Measurements from ENCODE around the gene GSK3B.

Gene GSK3B

GRCh38 chr3:119955972-119956371, 138.3 kb downstream of the GSK3B start:
- Histone ChIP-seq H3K9me3 (ENCODE audit: control extremely low read depth in 1 of 5, control insufficient read depth in 4 of 5, insufficient read depth in 2 of 5, low read depth in 1 of 5, low read length in 4 of 5) (no peaks in the 10 kb centered on the region), H3K36me3 (ENCODE audit: control insufficient read depth in 4 of 4, insufficient read depth in 4 of 4, low read length in 3 of 4) (no peaks in the 10 kb centered on the region), H3K27me3 (replicated peaks in 2 of 5; ENCODE audit: control insufficient read depth in 4 of 5, insufficient read depth in 5 of 5, low read length in 4 of 5) (no peaks in the 10 kb centered on the region), H3K4me3 (ENCODE audit: control insufficient read depth in 1 of 7, extremely low read depth in 1 of 7, insufficient read depth in 4 of 7, low read depth in 2 of 7, low read length in 6 of 7) (no peak overlapping the region), H3K27ac (ENCODE audit: insufficient read depth in 1 of 2, low read depth in 1 of 2, low read length in 2 of 2, poor library complexity in 1 of 2, severe bottlenecking in 2 of 2) (no peak overlapping the region), H3K4me1 (ENCODE audit: control extremely low read depth in 1 of 4, control insufficient read depth in 4 of 4, insufficient read depth in 4 of 4, low read length in 3 of 4) (no peaks in the 10 kb centered on the region)
- POLR2A ChIA-PET: no interaction called here
- no peak for DNase-seq
- 100% methylated on average over 3 of the region's 6 CpGs for WGBS (ENCODE audit: insufficient coverage)
- CTCF ChIA-PET: no interaction called here

- no peak for DNase-seq
- ChIA-PET CTCF (interaction anchor here (1.4 kb wide), 1 partner anchor 15 kb away, joined by 3 read pairs; no protein-coding TSS in a partner anchor), POLR2A (no interaction called here)
- no peak overlapping the region for H3K4me3 ChIP-seq (ENCODE audit: control insufficient read depth in 1 of 7, extremely low read depth in 1 of 7, insufficient read depth in 4 of 7, low read depth in 2 of 7, low read length in 6 of 7)
- no peaks in the 10 kb centered on the region for H3K9me3 ChIP-seq (ENCODE audit: control extremely low read depth in 1 of 5, control insufficient read depth in 4 of 5, insufficient read depth in 2 of 5, low read depth in 1 of 5, low read length in 4 of 5)
- peaks cover 0 to 2% (median under 1%) of the 10 kb centered on the region in 4 experiments for H3K36me3 ChIP-seq (ENCODE audit: control insufficient read depth in 4 of 4, insufficient read depth in 4 of 4, low read length in 3 of 4)
- WGBS (ENCODE audit: insufficient coverage): 100% methylated on average over 1 of the region's 3 CpGs
- H3K4me1 ChIP-seq (ENCODE audit: control extremely low read depth in 1 of 4, control insufficient read depth in 4 of 4, insufficient read depth in 4 of 4, low read length in 3 of 4): no peaks in the 10 kb centered on the region
- H3K27me3 ChIP-seq (replicated peaks in 2 of 5; ENCODE audit: control insufficient read depth in 4 of 5, insufficient read depth in 5 of 5, low read length in 4 of 5): no peaks in the 10 kb centered on the region
- no peak overlapping the region for H3K27ac ChIP-seq (ENCODE audit: insufficient read depth in 1 of 2, low read depth in 1 of 2, low read length in 2 of 2, poor library complexity in 1 of 2, severe bottlenecking in 2 of 2)
These were observed 143.5 kb downstream of the GSK3B start for GRCh38 chr3:119950666-119951325.

- Histone ChIP-seq H3K9me3 (ENCODE audit: control extremely low read depth in 1 of 5, control insufficient read depth in 4 of 5, insufficient read depth in 2 of 5, low read depth in 1 of 5, low read length in 4 of 5) (no peaks in the 10 kb centered on the region), H3K27me3 (replicated peaks in 2 of 5; ENCODE audit: control insufficient read depth in 4 of 5, insufficient read depth in 5 of 5, low read length in 4 of 5) (no peaks in the 10 kb centered on the region), H3K4me1 (ENCODE audit: control extremely low read depth in 1 of 4, control insufficient read depth in 4 of 4, insufficient read depth in 4 of 4, low read length in 3 of 4) (no peaks in the 10 kb centered on the region), H3K27ac (ENCODE audit: insufficient read depth in 1 of 2, low read depth in 1 of 2, low read length in 2 of 2, poor library complexity in 1 of 2, severe bottlenecking in 2 of 2) (no peak overlapping the region), H3K4me3 (ENCODE audit: control insufficient read depth in 1 of 7, extremely low read depth in 1 of 7, insufficient read depth in 4 of 7, low read depth in 2 of 7, low read length in 6 of 7) (no peak overlapping the region), H3K36me3 (ENCODE audit: control insufficient read depth in 4 of 4, insufficient read depth in 4 of 4, low read length in 3 of 4) (peaks cover 2 to 6% (median 4%) of the 10 kb centered on the region in 4 experiments)
- peak; percentile 11 to 59 (median 35) for DNase-seq
- ChIA-PET CTCF (no interaction called here), POLR2A (no interaction called here)
- no CpG with 5 or more reads among the region's 1 CpG for WGBS (ENCODE audit: insufficient coverage)
These were observed 149.0 kb downstream of the GSK3B start for GRCh38 chr3:119945291-119945690.

DNA sequence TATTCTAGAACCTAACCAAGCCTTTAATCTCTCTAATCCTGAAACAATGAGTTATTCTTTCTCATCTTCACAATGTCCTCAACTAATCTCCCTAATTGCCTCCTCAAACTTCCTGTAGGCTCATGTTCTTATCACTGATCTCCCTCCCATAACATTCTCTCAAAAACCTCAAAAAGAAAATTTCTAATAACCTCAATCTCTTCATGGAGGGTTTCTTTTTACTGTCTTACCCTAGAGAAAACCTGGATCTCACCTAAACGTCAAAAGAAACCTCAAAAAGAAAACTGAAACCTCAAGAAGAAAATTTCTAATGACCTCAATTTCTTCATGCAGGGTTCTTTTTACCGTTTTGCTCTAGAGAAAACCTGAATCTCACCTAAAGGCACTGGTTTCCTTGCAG, 150.2 kb downstream of the GSK3B start:
- no peaks in the 10 kb centered on the region for H3K4me1 ChIP-seq (ENCODE audit: control extremely low read depth in 1 of 4, control insufficient read depth in 4 of 4, insufficient read depth in 4 of 4, low read length in 3 of 4)
- H3K27ac ChIP-seq (ENCODE audit: insufficient read depth in 1 of 2, low read depth in 1 of 2, low read length in 2 of 2, poor library complexity in 1 of 2, severe bottlenecking in 2 of 2): no peak overlapping the region
- CTCF ChIA-PET: no interaction called here
- POLR2A ChIA-PET: no interaction called here
- no peaks in the 10 kb centered on the region for H3K9me3 ChIP-seq (ENCODE audit: control extremely low read depth in 1 of 5, control insufficient read depth in 4 of 5, insufficient read depth in 2 of 5, low read depth in 1 of 5, low read length in 4 of 5)
- H3K36me3 ChIP-seq (ENCODE audit: control insufficient read depth in 4 of 4, insufficient read depth in 4 of 4, low read length in 3 of 4): peaks cover 2 to 6% (median 4%) of the 10 kb centered on the region in 4 experiments
- no peak for DNase-seq
- no peaks in the 10 kb centered on the region for H3K27me3 ChIP-seq (replicated peaks in 2 of 5; ENCODE audit: control insufficient read depth in 4 of 5, insufficient read depth in 5 of 5, low read length in 4 of 5)
- 100% methylated on average over 1 of the region's 2 CpGs for WGBS (ENCODE audit: insufficient coverage)
- H3K4me3 ChIP-seq (ENCODE audit: control insufficient read depth in 1 of 7, extremely low read depth in 1 of 7, insufficient read depth in 4 of 7, low read depth in 2 of 7, low read length in 6 of 7): no peak overlapping the region

GRCh38 chr3:119939077-119939476, 155.2 kb downstream of the GSK3B start:
- Histone ChIP-seq H3K9me3 (ENCODE audit: control extremely low read depth in 1 of 5, control insufficient read depth in 4 of 5, insufficient read depth in 2 of 5, low read depth in 1 of 5, low read length in 4 of 5) (peaks cover 0 to 8% (median 0%) of the 10 kb centered on the region in 5 experiments), H3K27me3 (replicated peaks in 2 of 5; ENCODE audit: control insufficient read depth in 4 of 5, insufficient read depth in 5 of 5, low read length in 4 of 5) (no peaks in the 10 kb centered on the region), H3K4me3 (ENCODE audit: control insufficient read depth in 1 of 7, extremely low read depth in 1 of 7, insufficient read depth in 4 of 7, low read depth in 2 of 7, low read length in 6 of 7) (no peak overlapping the region), H3K4me1 (ENCODE audit: control extremely low read depth in 1 of 4, control insufficient read depth in 4 of 4, insufficient read depth in 4 of 4, low read length in 3 of 4) (no peaks in the 10 kb centered on the region), H3K27ac (ENCODE audit: insufficient read depth in 1 of 2, low read depth in 1 of 2, low read length in 2 of 2, poor library complexity in 1 of 2, severe bottlenecking in 2 of 2) (no peak overlapping the region), H3K36me3 (ENCODE audit: control insufficient read depth in 4 of 4, insufficient read depth in 4 of 4, low read length in 3 of 4) (peaks cover 0 to 7% (median 2%) of the 10 kb centered on the region in 4 experiments)
- ChIA-PET POLR2A (no interaction called here), CTCF (interaction anchor here (0.8 kb wide), 1 partner anchor 10 kb away, joined by 3 read pairs; no protein-coding TSS in a partner anchor)
- no CpG with 5 or more reads among the region's 1 CpG for WGBS (ENCODE audit: insufficient coverage)
- DNase-seq: no peak

DNA sequence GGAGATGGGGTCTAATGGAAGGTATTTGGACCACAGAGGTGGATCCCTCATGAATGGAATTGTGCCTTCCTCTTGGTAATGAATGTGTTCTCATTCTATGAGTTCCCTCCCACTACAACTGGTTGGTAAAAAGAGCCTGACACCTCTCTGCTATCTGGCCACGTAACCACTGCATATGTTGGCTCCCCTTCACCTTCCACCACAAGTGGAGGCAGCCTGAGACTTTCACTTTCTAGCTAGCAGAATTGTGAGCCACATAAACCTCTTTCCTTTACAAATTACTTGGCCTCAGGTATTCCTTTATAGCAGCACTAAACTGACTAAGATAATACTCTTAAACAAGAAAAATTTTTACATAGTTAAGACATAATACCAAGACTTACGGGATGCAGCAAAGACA, 157.0 kb downstream of the GSK3B start:
- peak in 2 of 3 donors; percentile 38 to 52 for DNase-seq
- H3K9me3 ChIP-seq (ENCODE audit: control extremely low read depth in 1 of 5, control insufficient read depth in 4 of 5, insufficient read depth in 2 of 5, low read depth in 1 of 5, low read length in 4 of 5): peaks cover 0 to 8% (median 0%) of the 10 kb centered on the region in 5 experiments
- no peak overlapping the region for H3K27ac ChIP-seq (ENCODE audit: insufficient read depth in 1 of 2, low read depth in 1 of 2, low read length in 2 of 2, poor library complexity in 1 of 2, severe bottlenecking in 2 of 2)
- H3K27me3 ChIP-seq (replicated peaks in 2 of 5; ENCODE audit: control insufficient read depth in 4 of 5, insufficient read depth in 5 of 5, low read length in 4 of 5): no peaks in the 10 kb centered on the region
- no peak overlapping the region for H3K4me3 ChIP-seq (ENCODE audit: control insufficient read depth in 1 of 7, extremely low read depth in 1 of 7, insufficient read depth in 4 of 7, low read depth in 2 of 7, low read length in 6 of 7)
- peaks cover 0 to 7% (median 2%) of the 10 kb centered on the region in 4 experiments for H3K36me3 ChIP-seq (ENCODE audit: control insufficient read depth in 4 of 4, insufficient read depth in 4 of 4, low read length in 3 of 4)
- no peaks in the 10 kb centered on the region for H3K4me1 ChIP-seq (ENCODE audit: control extremely low read depth in 1 of 4, control insufficient read depth in 4 of 4, insufficient read depth in 4 of 4, low read length in 3 of 4)
- POLR2A ChIA-PET: interaction anchor here (0.6 kb wide), 1 partner anchor 24 kb away, joined by 3 read pairs; no protein-coding TSS in a partner anchor
- CTCF ChIA-PET: interaction anchor here (0.6 to 1.2 kb wide), 2 partner anchors 25 to 634 kb away, joined by 3 to 4 read pairs; no protein-coding TSS in a partner anchor
- whole genome bisulfite sequencing (ENCODE audit: insufficient coverage): 100% methylated on average over 1 of the region's 2 CpGs

GRCh38 chr3:119934249-119934648, 160.0 kb downstream of the GSK3B start:
- peaks cover 0 to 8% (median 0%) of the 10 kb centered on the region in 5 experiments for H3K9me3 ChIP-seq (ENCODE audit: control extremely low read depth in 1 of 5, control insufficient read depth in 4 of 5, insufficient read depth in 2 of 5, low read depth in 1 of 5, low read length in 4 of 5)
- no peaks in the 10 kb centered on the region for H3K4me1 ChIP-seq (ENCODE audit: control extremely low read depth in 1 of 4, control insufficient read depth in 4 of 4, insufficient read depth in 4 of 4, low read length in 3 of 4)
- CTCF ChIA-PET: no interaction called here
- H3K36me3 ChIP-seq (ENCODE audit: control insufficient read depth in 4 of 4, insufficient read depth in 4 of 4, low read length in 3 of 4): peaks cover 0 to 5% (median 2%) of the 10 kb centered on the region in 4 experiments
- no peak overlapping the region for H3K27ac ChIP-seq (ENCODE audit: insufficient read depth in 1 of 2, low read depth in 1 of 2, low read length in 2 of 2, poor library complexity in 1 of 2, severe bottlenecking in 2 of 2)
- POLR2A ChIA-PET: no interaction called here
- no CpG with 5 or more reads among the region's 3 CpGs for WGBS (ENCODE audit: insufficient coverage)
- no peak overlapping the region for H3K4me3 ChIP-seq (ENCODE audit: control insufficient read depth in 1 of 7, extremely low read depth in 1 of 7, insufficient read depth in 4 of 7, low read depth in 2 of 7, low read length in 6 of 7)
- no peaks in the 10 kb centered on the region for H3K27me3 ChIP-seq (replicated peaks in 2 of 5; ENCODE audit: control insufficient read depth in 4 of 5, insufficient read depth in 5 of 5, low read length in 4 of 5)
- no peak for DNase-seq
